ENCODE data around the gene NPAS3.

The NPAS3 gene

DNA sequence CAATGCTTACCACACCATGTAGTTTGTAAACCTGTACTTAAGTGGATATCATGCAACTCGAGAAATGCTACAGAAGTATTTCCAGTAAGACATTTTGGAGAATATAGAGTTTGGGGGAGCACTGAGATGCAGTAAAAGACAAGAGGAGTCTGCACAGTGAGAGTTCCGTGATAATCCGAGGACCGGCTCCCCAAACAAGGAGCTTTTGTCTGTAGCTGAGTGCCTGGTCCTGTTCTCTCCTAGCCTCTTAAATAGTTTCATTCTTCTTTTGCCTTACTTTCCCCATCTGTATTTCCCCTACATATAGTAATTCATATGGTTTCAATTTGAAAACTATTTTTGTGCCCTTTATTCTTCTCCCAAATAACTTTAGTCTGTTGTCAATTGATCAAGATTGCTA, 648.1 kb downstream of the NPAS3 start:
- no peak for DNase-seq (ENCODE audit: low read depth in 2 of 2)

DNA sequence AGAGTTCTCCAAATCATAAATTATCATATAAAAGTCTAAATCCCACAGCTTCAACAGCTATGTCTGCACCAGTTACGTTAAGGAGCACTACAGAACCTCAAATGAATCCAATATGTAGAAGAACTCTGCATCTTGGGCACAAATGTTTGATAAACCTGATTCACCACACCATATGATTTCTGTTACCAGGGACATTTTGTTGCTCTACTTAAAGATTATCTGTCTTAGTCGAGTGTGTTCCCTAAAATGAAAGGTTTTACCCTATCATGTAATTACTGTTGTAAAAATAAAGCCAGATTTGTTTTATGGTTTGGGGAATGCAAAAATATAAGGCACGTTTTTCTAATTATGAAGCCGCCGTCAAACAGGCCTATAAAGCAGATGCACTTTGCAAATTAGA, 649.1 kb downstream of the NPAS3 start:
- no peak for DNase-seq (ENCODE audit: low read depth in 2 of 2)

DNA sequence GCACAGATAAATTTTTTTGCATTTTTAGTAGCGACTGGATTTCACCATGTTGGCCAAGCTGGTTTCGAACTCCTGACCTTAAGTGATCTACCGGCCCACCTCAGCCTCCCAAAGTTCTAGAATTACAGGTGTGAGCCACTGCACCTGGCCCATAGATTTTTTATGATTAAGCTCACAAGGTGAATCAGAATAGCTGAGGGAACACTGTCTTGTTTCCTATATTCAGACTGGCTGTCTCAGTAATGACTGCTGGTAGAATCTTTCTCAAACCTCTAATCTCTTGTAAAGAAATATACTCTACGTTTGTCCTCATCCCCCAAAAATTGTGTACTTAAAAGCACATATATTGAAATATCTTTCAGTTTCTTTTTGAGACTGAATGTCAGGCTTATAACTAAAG, 650.1 kb downstream of the NPAS3 start:
- no peak for DNase-seq (ENCODE audit: low read depth in 2 of 2)

DNA sequence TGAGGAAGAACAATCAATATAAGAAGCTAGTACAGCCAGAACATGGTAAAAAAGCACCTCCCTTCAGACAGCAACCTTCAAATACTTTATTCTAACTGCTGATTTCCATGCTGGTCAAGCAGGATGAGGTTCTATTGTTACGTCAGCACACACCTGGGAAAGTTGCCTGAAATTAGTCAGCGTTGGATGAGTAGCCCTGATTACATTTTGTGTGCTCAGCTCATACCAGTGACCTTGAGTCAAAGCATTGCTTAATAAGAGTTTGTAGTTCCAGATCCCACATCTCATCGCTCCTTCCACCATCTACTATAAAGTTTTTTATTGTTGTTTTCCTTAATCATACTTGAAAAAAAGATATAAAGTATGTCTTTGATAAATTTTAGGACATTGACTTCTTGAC, 650.7 kb downstream of the NPAS3 start:
- no peak for DNase-seq (ENCODE audit: low read depth in 2 of 2)

DNA sequence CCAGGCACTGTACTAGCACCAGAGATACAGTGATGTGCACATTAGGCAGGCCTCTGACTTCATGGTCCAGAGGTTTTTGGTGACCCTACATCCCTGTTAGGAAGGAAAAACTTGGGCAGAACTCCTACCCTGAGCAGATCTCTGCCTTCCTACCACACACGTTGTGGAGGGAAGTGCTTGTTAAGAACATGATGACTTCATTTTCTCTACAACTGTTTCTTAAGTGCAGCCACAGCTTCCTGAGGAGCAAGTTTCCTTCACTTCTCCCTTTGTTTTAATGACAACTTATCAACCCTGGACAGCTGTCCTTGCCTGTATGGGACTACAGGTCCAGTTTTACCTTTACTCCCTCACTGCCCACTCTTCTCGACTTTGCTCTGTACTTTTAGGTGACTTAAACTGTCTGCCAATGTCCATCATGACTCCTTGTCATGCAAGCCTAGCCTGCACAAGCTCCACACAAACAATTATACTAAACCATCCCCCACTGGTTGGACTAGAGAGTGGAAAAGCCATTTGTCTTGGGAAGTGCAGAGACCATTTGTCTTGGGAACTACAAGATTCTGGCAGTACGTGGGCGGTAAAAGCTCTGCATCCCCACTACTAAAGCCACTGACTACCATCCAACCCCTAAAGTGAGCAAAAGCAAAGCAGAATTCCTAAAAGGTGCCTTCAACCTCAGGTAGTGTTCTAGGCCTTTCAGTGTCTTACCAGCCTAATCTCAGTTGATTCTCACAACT, 652.4 kb downstream of the NPAS3 start:
- DNase-seq (ENCODE audit: low read depth in 2 of 2): no peak

DNA sequence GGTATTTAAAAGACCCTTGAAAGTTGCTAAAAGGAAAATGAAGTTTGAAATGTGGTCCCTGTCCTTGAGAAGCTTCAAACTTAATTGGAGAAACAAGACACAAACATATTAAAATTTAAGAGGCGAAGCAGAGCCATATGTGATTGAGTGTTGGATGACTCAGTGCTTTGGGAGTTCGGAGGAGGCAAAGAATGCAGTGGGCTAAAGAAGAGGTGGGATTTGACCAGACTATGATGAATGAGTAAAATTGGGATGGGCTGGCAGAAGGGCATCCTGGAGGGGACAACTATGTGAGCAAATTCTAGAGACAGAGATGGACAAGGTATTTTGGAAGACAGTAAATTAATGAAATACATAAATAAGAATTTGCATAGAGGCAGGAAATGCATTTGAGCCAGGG, 653.6 kb downstream of the NPAS3 start:
- DNase-seq (ENCODE audit: low read depth in 2 of 2): no peak

DNA sequence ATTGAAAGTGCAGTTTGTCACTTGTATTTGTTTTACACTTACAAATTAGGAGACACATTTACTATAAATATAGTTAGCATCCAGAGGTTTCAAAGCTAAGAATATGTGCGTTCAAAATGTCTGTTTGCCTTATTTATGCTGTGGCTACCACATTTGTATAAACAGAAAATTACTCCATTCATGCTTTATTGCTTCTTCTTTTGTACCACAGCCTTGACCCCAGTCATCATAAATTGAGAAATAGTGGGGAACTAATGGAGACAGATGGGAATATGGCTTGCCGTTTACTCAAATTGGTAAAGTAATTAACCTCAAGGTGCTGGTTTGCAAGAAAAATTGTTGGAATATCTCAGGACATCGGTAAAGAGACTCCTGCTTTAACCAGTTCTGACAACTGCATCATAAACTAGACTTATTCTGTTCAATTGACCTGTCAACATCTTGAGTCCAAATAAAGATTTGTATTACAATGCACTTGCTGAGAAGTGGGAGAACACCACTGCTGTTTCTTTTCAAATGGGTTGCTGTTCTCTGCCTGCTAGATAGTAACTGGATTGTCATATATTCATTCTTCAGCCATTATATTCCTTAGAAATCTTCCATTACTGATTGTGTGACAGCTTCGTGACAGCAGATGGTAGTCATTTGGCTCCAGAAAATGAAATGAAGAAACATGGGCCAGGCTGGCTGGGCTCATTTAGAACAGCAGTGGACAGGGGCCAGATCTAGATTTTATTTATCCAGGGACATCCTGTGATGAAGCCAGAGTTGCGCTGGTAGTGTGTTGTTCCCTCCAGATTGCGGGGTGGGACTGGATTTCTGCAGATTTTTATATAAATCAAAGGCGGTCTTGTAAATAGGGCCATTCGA, 657.8 kb downstream of the NPAS3 start:
- no peak for DNase-seq (ENCODE audit: low read depth in 2 of 2)

DNA sequence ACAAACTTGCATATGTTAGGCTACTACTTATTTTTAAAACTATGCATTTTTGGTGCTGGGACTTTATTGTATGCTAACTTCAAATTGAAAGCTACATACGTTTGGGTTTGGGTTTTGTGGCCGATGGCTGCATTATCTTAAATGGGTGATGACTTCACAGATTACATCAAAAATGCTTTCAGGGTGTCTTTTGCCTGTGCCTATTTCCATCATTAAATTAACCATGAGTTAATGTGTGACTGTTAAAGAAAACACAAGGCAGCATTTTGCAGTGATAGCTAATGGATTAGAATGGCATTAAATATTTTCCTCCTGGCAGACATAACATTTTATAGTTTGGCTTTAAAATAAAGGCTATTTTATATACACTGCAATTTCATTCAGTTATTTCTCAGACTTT, 659.9 kb downstream of the NPAS3 start:
- DNase-seq (ENCODE audit: low read depth in 2 of 2): no peak

DNA sequence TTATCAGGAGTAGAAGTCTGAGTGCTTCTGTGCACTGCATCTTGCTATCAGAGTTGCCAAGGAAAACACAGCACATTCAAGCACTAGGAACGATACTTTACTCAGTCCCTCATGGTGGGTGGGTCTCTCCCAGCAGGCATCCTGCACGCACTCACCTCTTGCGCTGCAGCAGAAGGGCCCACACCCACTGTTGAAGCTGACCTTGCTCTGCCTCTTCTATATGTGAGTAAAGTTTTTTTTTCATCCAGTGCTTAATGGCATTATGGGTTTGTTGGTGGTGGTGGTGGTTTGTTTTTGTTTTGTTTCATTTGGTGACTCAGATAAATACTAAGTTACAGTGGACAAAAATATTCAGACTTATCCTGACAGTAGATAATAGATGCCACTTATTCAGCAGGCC, 663.7 kb downstream of the NPAS3 start:
- no peak for DNase-seq (ENCODE audit: low read depth in 2 of 2)

DNA sequence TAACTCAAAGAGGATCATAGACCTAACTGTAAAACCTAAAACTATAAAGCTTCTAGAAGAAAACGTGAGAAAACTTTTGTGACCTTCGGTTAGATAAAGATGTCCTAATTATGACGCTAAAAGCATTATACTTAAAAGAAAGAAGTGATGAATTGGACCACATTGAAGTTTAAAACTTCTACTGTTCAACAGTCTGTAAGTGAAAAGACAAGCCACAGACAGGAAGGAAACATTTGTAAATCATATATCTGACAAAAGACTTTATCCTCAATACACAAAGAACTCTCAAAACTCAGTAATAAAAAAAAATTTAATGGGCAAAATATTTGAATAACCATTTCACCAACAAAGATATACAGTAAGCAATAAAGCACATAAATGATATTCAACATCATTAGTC, 667.9 kb downstream of the NPAS3 start:
- DNase-seq (ENCODE audit: low read depth in 2 of 2): no peak

DNA sequence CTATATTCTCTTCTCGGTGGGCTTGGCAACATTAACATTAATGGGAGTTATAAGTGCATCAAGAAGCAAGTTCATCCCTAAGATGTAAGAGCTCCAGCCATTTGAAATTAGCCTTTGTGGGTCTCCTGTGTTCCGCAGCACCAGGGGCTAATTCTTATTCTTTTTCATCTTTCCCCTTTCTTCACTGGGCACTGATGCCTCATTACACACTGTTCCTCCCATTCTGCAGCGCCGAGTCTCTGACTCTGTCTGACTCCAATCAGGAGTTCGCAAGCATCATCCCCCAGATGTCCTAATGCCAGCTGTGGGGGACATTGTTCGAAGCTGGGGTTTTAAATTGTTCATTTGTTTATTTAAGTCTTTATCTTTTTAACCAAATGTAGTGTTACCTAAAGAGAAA, 670.9 kb downstream of the NPAS3 start:
- no peak for DNase-seq (ENCODE audit: low read depth in 2 of 2)

DNA sequence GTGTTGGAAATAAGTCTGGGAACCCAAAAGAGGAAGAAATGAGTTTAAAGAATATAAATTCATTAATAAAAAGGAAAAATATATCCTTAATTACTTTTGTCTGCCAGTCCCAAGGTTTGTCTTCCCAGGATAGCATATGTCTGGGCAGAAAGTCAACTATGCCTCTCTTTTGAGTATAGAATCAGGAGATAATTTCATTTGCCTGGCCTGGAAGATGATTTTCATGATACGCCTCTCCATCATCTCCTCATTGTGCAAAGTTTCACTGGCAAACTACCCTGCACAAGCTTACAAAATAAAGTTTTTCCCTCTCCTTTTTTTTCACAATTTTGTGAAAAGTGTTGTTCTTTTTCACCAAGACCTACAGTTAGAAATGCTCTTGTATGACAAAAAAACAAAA, 671.4 kb downstream of the NPAS3 start:
- DNase-seq (ENCODE audit: low read depth in 2 of 2): no peak

DNA sequence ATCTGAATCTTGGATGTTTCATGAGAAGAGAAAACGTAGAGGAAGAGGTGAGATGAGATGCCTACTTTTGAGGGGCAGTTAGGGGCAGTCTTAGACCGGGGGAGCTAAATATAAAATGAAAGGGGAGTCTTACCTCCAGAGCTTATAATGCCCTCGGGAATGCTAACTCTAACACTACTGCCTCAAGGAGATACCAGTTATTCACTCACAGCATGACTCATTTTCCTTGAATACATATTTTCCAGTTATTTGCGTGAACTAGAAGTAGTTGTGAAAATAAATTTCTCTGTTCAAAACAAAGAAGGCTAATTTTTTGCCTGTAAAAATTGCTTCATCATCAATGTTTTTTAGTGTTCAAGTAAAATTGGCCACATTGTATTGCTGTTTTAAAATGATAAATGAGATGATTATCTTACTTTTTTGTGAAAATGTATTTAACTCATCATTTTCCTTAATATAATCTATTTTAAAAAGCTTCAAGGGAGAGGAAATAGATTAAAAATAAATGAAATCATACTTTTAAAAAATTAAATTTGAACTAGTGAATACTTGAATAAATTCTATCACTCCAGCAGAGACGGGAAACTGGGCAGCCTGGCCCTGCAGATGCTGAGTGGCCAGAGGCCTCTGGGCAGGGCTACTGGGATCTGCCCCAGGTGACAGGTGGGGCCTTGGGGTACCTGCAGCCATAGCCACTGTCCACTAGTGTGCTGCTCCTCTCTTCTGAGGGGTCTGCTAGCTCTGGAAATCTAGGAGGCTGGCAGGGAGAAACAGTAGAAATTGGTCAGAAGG, 672.9 kb downstream of the NPAS3 start:
- DNase-seq (ENCODE audit: low read depth in 2 of 2): no peak

DNA sequence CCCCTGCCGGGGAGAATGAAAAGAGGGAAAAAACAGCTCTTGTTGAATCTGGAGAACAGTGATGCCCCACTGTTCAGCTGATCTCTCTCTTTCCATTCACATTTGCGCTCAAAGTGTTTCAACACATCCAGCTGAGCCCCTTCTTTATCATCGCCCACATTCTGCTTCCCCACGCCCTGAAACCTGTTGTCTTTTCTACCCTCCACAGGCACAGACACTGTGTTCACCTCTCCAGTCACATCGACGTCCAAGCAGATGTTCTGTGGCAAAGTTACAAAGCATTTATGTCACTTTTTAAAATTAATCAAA, 673.5 kb downstream of the NPAS3 start:
- no peak for DNase-seq (ENCODE audit: low read depth in 2 of 2)

DNA sequence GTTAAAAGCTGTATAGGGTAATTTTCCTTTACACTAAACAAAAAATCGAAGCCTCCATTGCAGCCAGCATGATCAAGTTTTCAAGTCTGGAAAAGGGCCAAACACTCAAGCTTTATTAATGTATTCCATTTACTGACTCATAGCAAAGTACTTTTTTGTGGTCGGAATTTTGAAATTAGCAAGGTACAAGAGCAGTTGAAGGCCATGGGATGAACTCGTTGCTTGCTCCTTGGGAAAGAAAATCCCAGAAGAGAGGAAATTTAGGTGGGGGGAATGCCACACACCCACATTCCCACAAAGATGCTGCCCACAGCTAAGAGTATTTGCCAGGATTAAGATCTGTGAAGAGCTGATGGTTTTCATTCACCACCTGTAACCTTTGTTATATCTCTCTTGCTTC, 678.5 kb downstream of the NPAS3 start:
- no peak for DNase-seq (ENCODE audit: low read depth in 2 of 2)

DNA sequence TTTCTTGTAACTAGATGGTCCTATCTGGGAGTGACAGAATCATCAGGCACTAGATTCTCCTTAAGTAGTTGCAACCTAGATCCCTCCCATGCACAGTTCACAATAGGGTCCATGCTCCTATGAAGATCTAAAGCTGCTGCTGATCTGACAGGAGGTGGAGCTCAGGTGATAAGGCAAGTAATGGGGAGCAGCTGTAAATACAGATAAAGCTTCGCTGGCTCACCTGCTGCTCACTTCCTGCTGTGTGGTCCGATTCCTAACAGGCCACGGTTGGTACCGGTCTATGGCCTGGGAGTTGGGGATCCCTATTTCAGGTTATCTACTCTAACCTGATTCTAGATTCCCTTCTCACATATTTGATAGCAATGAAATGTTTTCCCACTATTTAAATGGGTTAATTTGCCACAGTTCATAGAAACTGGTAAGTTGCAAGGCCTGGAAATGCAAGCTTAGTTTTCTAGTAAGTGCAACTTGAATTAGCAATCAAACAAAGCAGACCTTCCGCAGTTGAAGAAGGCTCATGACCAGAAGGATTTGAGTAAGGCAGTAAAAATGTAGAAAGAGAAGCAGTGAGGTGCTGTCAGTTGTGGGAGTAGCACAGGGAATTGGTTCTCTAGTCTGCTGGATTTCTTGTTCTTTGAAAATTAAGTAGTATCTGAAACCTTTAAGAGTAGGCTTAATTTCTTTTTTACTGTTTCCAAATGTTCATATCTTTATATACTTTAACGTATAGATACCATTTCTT, 679.9 kb downstream of the NPAS3 start:
- no peak for DNase-seq (ENCODE audit: low read depth in 2 of 2)

DNA sequence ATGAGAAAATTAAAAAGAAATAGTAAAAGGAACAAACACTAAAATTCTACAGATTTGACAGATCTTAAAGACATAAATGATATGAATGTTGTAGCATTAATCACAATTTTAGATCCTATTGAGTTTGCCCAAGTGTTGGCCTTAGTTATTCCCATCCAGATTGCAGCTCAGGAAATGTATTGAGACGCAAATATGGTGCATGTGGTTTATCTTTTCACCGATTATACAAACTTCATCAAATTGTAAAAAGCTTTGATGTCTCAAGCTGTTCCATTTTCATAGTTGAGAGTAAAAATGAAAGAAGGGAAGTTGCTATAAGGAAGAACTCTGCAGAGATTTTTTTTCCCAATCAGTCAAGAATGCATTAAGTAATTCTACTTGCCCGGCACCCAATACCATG, 683.8 kb downstream of the NPAS3 start:
- no peak for DNase-seq (ENCODE audit: low read depth in 2 of 2)

DNA sequence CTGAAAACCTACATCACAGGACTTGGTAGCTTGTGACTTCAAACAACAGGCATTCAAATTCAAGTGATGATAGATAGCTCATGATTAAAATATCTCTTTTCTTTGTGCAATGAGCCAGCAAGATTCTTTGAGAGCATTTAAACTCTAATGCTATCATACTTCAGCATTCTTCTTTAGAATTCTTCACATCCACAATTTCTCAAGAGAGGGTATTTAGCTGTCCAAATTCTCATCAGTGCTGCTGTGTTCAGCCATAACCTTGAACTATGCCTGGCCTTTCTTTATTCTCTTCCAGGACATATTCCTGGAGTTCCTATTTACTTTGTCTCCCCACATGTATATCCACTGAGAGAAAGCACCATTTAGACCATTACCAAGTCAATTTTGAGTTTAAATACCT, 691.1 kb downstream of the NPAS3 start:
- no peak for DNase-seq (ENCODE audit: low read depth in 2 of 2)

DNA sequence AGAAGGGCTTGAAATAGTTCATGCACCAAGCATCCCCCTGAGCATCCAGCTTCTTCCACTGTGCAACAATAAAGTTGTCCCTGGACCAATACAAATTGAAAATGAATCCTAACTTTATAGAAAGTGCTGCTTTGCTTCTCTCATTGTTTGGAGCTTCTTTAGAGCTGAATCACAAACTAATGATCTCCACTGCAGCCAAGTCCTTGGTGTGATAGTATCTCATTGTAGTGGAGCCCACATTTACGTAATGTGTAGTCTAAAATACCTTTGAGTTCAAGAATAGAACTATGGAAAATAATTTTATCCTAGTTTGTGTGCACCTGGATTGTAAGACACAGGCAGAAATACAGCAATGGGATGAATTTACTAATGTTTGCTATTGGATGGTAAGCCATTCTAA, 692.3 kb downstream of the NPAS3 start:
- DNase-seq (ENCODE audit: low read depth in 2 of 2): no peak

DNA sequence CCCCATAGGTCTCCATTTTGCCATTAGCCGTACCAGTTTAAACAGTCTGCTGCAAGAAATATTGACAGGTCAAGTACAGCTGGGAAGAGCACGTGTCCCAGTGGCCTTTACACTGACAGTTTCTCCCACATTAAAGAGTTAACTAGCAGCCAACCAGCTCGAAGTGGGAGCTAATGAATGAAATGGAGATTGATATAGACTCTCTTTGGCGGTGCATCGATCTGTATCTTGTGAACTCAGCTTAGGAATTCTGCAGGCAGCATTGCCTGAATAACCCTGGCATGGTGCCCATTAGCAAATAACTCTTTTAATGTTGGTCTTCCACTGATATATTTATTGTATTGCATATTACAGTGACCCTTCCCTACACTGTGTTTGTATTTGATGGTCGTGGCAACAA, 692.8 kb downstream of the NPAS3 start:
- DNase-seq (ENCODE audit: low read depth in 2 of 2): no peak

DNA sequence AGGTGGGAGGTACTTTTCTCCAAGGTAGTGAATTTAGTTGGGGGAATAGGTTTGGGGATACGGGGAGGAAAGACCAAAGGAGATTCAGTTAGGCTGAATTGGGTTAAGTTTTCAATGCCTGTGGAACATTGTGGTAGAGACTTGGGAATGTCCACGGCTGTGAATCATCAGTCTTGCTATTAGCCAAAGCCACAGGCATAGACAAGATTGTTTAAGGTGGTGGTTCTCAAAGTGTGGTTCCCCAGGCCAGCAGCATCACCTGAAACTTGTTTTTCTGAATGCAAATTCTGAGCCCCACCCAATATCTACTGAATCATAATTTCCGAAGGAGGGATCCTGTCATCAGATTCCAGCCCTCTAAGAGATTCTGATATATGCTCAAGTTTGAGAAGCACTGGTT, 696.0 kb downstream of the NPAS3 start:
- DNase-seq (ENCODE audit: low read depth in 2 of 2): no peak

DNA sequence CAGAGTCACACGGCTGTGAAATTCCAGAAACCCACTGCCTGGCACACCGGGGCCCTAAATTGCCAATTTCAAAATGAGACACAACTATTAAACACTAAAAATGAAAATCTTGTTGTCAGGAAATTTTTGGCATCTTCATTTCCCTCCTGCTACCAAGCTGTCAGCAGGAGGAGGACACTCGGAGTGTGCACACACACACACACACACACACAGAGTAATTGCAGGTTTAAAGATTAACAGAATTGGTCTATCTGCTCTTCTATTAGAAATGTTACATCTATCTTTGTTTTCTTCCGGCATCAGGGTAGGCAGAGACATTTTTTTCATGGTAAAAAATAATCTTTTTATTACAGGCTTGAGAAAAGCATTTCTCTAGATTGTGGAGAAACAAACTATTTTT, 698.0 kb downstream of the NPAS3 start:
- no peak for DNase-seq (ENCODE audit: low read depth in 2 of 2)

Data from stimulated activated CD4-positive, alpha-beta T cell treated with anti-CD3 and anti-CD28 coated beads, Interleukin-4, amount 100 ng/mL, for 48 hours (primary cell).